ENCODE results near the gene CCDC97. TPM values are rescaled to one million over a fixed set of nuclear protein-coding genes. Genes with fewer than 3 reads are reported as not detected.
A peak's percentile ranks its signal among the peaks of the same experiment; 100 is the strongest.

Gene CCDC97
- total and polyA plus RNA-seq, 2 of the 8 experiments (the other 6 are each of a cell fraction or from before 2014, with no cell fraction given): 19.8 to 27.1 TPM

DNA sequence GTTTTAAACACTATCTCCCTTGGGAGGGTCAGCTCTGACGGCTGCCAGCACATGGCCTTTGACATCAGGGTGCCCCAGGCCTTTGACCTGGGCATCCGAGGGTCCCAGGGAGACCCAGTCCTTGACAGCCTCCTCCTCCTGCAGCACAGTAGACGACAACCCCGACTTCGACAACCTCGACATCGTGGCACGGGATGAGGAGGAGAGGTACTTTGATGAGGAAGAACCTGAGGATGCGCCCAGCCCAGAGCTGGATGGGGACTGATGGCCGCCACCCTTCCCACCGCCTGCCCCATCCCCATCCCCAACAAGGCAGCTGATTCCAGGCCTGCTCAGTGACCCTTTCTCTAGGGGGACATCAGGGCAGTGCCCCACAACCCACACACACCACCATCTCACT lies 12.5 kb downstream of the CCDC97 start:
- no peaks in the 10 kb centered on the region; the same call in 1 of the 2 replicates for H3K79me1 ChIP-seq (ENCODE audit: low read depth, low read length)
- H3K4ac ChIP-seq (replicated peaks; ENCODE audit: insufficient read length, low read depth, low read length): no peak overlapping the region
- no peak overlapping the region for H2BK5ac ChIP-seq (ENCODE audit: low read depth, low read length)
- H3K27me3 ChIP-seq (replicated peaks in 1 of 4; ENCODE audit: control insufficient read depth in 3 of 4, extremely low read depth in 1 of 4, insufficient read depth in 3 of 4, low read length in 3 of 4): peaks cover 0 to 6% (median 0%) of the 10 kb centered on the region in 4 experiments; a peak in 2 of 7 replicates
- POLR2A ChIA-PET (ENCODE audit: partially characterized antibody): interaction anchor here (0.5 to 12.6 kb wide), 7 partner anchors 14 to 143 kb away, joined by 3 to 137 read pairs (median 4); partner anchors contain the start of gene CCDC97
- H3K4me1 ChIP-seq (replicated peaks in 1 of 4; ENCODE audit: control insufficient read depth in 3 of 4, insufficient read depth in 4 of 4, low read length in 3 of 4): peaks cover 15 to 32% (median 17%) of the 10 kb centered on the region in 4 experiments
- peak overlapping the region; percentile 17; the same call in 1 of the 2 replicates for H3K27ac ChIP-seq (ENCODE audit: low read depth, low read length)
- peaks cover 5 to 17% (median 9%) of the 10 kb centered on the region in 4 experiments; a peak in 6 of 8 replicates for H3K36me3 ChIP-seq (ENCODE audit: control insufficient read depth in 2 of 4, insufficient read depth in 4 of 4, low read length in 3 of 4)
- CTCF ChIA-PET (ENCODE audit: partially characterized antibody): interaction anchor here (0.6 to 2.5 kb wide), 18 partner anchors 9 to 104 kb away, joined by 3 to 15 read pairs (median 4); partner anchors contain the start of genes AXL, B9D2 and TGFB1
- H3K4me2 ChIP-seq (ENCODE audit: insufficient read depth in 1 of 2, low read depth in 2 of 2, low read length in 2 of 2): no peak overlapping the region
- H2BK20ac ChIP-seq (ENCODE audit: low read length): no peak overlapping the region
- no peak overlapping the region for H4K91ac ChIP-seq (replicated peaks; ENCODE audit: insufficient read length, low read length)
- 95% methylated on average over 10 of the region's 11 CpGs; no CpG with 5 or more reads in 1 of the 2 experiments for WGBS, 2 experiments (ENCODE audit: extremely low coverage in 1 of 2, insufficient coverage in 1 of 2, insufficient read length in 1 of 2, insufficient replicate concordance in 2 of 2, low coverage in 1 of 2, low lambda C conversion rate in 2 of 2, missing lambda C conversion rate in 1 of 2)
- H2BK12ac ChIP-seq (ENCODE audit: low read depth, low read length): 0 out of 2 replicates have a peak overlapping the region, but pooled peaks have one; percentile 4
- no peak overlapping the region for H4K5ac ChIP-seq (ENCODE audit: insufficient read length, low read depth, low read length)
- no peak overlapping the region for H3K23ac ChIP-seq (ENCODE audit: insufficient read length)
- no peak overlapping the region for H3K9ac ChIP-seq (replicated peaks in 1 of 4; ENCODE audit: extremely low read depth in 1 of 4, low read depth in 3 of 4, low read length in 3 of 4)
- no peak overlapping the region for H3K18ac ChIP-seq (ENCODE audit: extremely low read depth, low read length)
- no peak overlapping the region for H2AK5ac ChIP-seq (ENCODE audit: low read depth, low read length)
- no peak overlapping the region for H3K56ac ChIP-seq (replicated peaks; ENCODE audit: insufficient read length, low read depth, low read length)
- H3K79me2 ChIP-seq (ENCODE audit: control insufficient read depth in 1 of 2, insufficient read depth in 2 of 2, low read length in 2 of 2): no peaks in the 10 kb centered on the region
- no peak for FAIRE-seq
- no peak for DNase-seq (ENCODE audit: low read depth in 1 of 2, low spot score in 2 of 2)
- H3K9me3 ChIP-seq (ENCODE audit: insufficient read depth in 2 of 2, low read depth in 1 of 2, low read length in 1 of 2): no peaks in the 10 kb centered on the region
- peak overlapping the region; percentile 31; the same call in 1 of the 2 replicates for H2BK15ac ChIP-seq (ENCODE audit: low read length)
- H2AFZ ChIP-seq (ENCODE audit: low read length): no peak overlapping the region
- no peak overlapping the region for H2BK120ac ChIP-seq (replicated peaks; ENCODE audit: low read depth, low read length)
- no peak overlapping the region for H4K8ac ChIP-seq (ENCODE audit: extremely low read depth, insufficient read depth, low read length)
- H3K23me2 ChIP-seq (ENCODE audit: low read depth, low read length): peaks cover 17% of the 10 kb centered on the region
- H4K20me1 ChIP-seq (replicated peaks in 1 of 2; ENCODE audit: control insufficient read depth in 1 of 2, insufficient read depth in 2 of 2, low read length in 2 of 2): peaks cover 3 to 19% of the 10 kb centered on the region in 2 experiments
- H3K4me3 ChIP-seq (ENCODE audit: extremely low read depth in 1 of 4, insufficient read depth in 2 of 4, low read depth in 3 of 4, low read length in 4 of 4): no peak overlapping the region
- no peak overlapping the region for H3K14ac ChIP-seq (ENCODE audit: insufficient read length)
- TF ChIP-seq SIX5 (IDR thresholded peaks at IDR 0.05; ENCODE audit: low read depth, low read length) (no peak), KDM4A (IDR thresholded peaks at IDR 0.05; ENCODE audit: low read depth, low read length, severe bottlenecking) (no peak), TCF12 (IDR thresholded peaks at IDR 0.05; ENCODE audit: low read depth, low read length) (no peak), SRF (IDR thresholded peaks at IDR 0.05; ENCODE audit: low read depth, low read length) (no peak), TBP (IDR thresholded peaks at IDR 0.05; ENCODE audit: low read depth, low read length) (no peak)

Data from H1 (cell line).